GM12864 (cell line): ENCODE data around the gene C3orf52.
A peak's percentile ranks its signal among the peaks of the same experiment; 100 is the strongest.

Source experiments
- DNase-seq: peaks from one replicate; pipeline ENCODE4 v3.0.0-alpha.2; 2011; ENCODE audit warnings: low read depth
- H3K4me3 ChIP-seq: 2 replicates; pipeline ENCODE4 v1.5.1; 2011; ENCODE audit warnings: mild to moderate bottlenecking, low read depth, low read length, control low read depth
- TF ChIP-seq, protein P1 (sequence below): IDR thresholded peaks from 2 replicates; pipeline ENCODE4 v1.5.1; 2011; ENCODE audit warnings: low read depth, mild to moderate bottlenecking, moderate library complexity, low read length, control low read depth, inconsistent platforms; ENCODE audit errors: missing control alignments

Gene C3orf52

DNA sequence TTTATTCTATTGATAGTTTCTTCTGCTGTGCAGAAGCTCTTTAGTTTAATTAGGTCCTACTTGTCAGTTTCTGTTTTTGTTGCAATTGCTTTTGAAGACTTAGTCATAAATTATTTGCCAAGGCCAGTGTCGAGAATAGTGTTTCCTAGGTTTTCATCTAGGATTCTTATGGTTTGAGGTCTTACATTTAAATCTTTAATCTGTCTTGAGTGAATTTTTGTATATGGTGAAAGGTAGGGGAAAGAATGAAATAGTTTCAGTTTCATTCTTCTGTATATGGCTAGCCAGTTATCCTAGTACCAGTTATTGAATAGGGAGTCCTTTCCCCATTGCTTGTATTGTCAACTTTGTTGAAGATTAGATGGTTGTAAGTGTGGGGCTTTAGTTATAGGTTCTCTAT lies 57.5 kb downstream of the C3orf52 start:
- TF ChIP-seq, protein P1, sequence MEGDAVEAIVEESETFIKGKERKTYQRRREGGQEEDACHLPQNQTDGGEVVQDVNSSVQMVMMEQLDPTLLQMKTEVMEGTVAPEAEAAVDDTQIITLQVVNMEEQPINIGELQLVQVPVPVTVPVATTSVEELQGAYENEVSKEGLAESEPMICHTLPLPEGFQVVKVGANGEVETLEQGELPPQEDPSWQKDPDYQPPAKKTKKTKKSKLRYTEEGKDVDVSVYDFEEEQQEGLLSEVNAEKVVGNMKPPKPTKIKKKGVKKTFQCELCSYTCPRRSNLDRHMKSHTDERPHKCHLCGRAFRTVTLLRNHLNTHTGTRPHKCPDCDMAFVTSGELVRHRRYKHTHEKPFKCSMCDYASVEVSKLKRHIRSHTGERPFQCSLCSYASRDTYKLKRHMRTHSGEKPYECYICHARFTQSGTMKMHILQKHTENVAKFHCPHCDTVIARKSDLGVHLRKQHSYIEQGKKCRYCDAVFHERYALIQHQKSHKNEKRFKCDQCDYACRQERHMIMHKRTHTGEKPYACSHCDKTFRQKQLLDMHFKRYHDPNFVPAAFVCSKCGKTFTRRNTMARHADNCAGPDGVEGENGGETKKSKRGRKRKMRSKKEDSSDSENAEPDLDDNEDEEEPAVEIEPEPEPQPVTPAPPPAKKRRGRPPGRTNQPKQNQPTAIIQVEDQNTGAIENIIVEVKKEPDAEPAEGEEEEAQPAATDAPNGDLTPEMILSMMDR = no peak
- DNase-seq = no peak
- no peak overlapping the region for H3K4me3 ChIP-seq

DNA sequence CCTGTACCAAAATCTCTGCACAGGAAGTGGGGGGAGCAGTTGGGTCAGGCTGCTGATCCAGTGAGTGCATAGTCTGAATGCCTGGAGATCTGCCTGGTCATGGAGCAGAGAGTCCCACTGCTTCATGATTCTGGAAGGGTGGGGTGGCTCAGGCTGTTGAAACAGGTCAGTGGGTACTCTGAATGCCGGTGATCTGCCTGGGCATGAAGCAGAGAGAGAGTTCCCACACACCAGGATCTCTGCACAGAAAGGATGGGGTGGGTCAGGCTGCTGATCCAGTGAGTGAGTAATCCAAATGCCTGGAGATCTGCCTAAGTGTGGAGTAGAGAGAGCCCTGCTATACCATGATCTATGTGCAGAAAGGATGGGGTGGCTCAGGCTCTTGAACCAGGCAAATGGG lies 62.9 kb downstream of the C3orf52 start:
- H3K4me3 ChIP-seq = no peak overlapping the region
- DNase-seq = no peak

DNA sequence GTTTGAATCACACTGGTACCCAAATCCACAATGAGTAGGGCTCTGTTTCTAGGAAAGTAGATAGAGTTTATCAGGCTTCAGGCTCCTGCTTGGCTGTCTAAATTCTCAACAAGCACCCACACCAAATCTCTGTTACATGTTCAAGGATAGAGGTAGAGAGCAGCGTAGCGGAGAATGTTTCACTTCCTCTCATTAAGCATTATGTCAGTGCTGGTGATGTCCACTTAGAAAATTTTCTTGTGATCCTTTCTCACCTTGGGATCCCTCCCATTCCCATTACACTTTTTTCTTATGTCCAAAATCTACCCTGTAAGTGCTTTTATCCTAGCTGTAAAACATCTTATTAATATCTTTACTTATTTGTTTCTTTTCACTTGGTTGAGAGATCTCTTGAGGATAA lies 81.6 kb downstream of the C3orf52 start:
- H3K4me3 ChIP-seq = no peak overlapping the region
- TF ChIP-seq, protein P1 = no peak
- DNase-seq = peak; percentile 12

More for the DNA sequence above, 62.9 kb downstream of the C3orf52 start:
- TF ChIP-seq, protein P1 = no peak
